ENCODE measurements around the gene CDC42SE2. TPM values are rescaled to one million over a fixed set of nuclear protein-coding genes. Genes with fewer than 3 reads are reported as not detected.

CDC42SE2 gene
- total and polyA plus RNA-seq, 2 experiments from 2014 or later, result 24.2 to 36.2 TPM

DNA sequence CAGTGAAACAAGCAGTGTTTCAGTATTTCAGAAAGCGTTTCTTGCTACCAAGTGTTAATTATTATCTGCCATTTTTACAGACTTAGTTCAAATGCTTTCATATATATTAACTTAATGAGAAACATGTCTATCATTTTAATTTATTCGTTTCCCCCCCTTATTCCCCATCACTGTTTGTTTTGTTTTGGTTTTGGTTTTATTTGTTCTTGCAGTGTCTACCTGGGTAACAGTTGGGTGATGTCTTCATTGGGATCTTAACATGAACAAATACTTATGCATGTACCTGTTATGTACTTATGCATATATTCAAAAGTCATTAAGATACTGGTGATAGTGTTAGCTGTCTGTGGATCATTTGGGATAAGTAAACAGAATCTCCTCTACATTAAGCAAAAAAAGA, 108.0 kb downstream of the CDC42SE2 start (continued):
- TF ChIP-seq, protein P1, sequence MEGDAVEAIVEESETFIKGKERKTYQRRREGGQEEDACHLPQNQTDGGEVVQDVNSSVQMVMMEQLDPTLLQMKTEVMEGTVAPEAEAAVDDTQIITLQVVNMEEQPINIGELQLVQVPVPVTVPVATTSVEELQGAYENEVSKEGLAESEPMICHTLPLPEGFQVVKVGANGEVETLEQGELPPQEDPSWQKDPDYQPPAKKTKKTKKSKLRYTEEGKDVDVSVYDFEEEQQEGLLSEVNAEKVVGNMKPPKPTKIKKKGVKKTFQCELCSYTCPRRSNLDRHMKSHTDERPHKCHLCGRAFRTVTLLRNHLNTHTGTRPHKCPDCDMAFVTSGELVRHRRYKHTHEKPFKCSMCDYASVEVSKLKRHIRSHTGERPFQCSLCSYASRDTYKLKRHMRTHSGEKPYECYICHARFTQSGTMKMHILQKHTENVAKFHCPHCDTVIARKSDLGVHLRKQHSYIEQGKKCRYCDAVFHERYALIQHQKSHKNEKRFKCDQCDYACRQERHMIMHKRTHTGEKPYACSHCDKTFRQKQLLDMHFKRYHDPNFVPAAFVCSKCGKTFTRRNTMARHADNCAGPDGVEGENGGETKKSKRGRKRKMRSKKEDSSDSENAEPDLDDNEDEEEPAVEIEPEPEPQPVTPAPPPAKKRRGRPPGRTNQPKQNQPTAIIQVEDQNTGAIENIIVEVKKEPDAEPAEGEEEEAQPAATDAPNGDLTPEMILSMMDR (conservative IDR thresholded peaks at IDR 0.05; ENCODE audit: low read depth in 2 of 2), result no peak
- TF ChIP-seq EZH2phosphoT487 (IDR thresholded peaks at IDR 0.05; ENCODE audit: unreplicated experiment), result no peak
- no peak for TF ChIP-seq JUNB (IDR thresholded peaks at IDR 0.05; ENCODE audit: unreplicated experiment)

DNA sequence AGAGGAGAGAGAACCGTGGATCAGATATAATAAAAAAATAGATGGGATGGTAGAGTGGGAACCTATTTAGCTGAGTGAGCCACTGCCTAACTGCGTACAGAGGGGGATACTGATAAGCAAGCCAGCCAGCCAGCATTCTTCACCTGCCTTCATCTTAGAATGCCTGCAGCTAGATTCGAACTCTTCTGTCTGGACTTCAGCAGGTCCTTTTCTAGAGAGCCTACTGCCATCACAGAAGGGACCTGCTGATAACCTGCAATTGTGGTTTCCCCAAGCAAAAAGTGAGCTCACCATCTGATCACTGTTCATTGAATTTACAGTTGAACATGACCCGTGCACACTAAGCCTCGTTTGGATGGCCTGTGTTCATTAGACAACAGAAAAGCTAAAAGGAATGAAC, 109.4 kb downstream of the CDC42SE2 start:
- Histone ChIP-seq H3K4me1 (ENCODE audit: insufficient read depth) (no peaks in the 10 kb centered on the region), H3K4me2 (no peak overlapping the region), H3K9me2 (ENCODE audit: insufficient read depth) (no peaks in the 10 kb centered on the region), H3K4me3 (no peak overlapping the region), H3K27ac (ENCODE audit: low read depth) (no peak overlapping the region), H3K79me2 (replicated peaks; ENCODE audit: insufficient read depth) (peaks cover 4% of the 10 kb centered on the region; the same call in 1 of the 2 replicates), H2AFZ (no peak overlapping the region), H4K20me1 (replicated peaks; ENCODE audit: insufficient read depth) (no peaks in the 10 kb centered on the region; the same call in 1 of the 2 replicates), H3K36me3 (ENCODE audit: insufficient read depth) (no peaks in the 10 kb centered on the region), H3K27me3 (ENCODE audit: insufficient read depth) (no peaks in the 10 kb centered on the region), H3F3A (replicated peaks; ENCODE audit: low read depth) (no peaks in the 10 kb centered on the region)
- Mint-ChIP-seq H3K4me1 (no peaks in the 10 kb centered on the region), H3K27me3 (ENCODE audit: insufficient read depth, low read depth, poor library complexity) (no peaks in the 10 kb centered on the region), H3K27ac (no peak overlapping the region), H3K36me3 (ENCODE audit: low read depth) (no peaks in the 10 kb centered on the region), H3K9me3 (no peaks in the 10 kb centered on the region), H3K4me3 (no peak overlapping the region)
- DNase-seq (ENCODE audit: low spot score), result no peak
- ATAC-seq, result no peak
- TF ChIP-seq JUNB (IDR thresholded peaks at IDR 0.05; ENCODE audit: unreplicated experiment), result no peak
- TF ChIP-seq, protein P2, sequence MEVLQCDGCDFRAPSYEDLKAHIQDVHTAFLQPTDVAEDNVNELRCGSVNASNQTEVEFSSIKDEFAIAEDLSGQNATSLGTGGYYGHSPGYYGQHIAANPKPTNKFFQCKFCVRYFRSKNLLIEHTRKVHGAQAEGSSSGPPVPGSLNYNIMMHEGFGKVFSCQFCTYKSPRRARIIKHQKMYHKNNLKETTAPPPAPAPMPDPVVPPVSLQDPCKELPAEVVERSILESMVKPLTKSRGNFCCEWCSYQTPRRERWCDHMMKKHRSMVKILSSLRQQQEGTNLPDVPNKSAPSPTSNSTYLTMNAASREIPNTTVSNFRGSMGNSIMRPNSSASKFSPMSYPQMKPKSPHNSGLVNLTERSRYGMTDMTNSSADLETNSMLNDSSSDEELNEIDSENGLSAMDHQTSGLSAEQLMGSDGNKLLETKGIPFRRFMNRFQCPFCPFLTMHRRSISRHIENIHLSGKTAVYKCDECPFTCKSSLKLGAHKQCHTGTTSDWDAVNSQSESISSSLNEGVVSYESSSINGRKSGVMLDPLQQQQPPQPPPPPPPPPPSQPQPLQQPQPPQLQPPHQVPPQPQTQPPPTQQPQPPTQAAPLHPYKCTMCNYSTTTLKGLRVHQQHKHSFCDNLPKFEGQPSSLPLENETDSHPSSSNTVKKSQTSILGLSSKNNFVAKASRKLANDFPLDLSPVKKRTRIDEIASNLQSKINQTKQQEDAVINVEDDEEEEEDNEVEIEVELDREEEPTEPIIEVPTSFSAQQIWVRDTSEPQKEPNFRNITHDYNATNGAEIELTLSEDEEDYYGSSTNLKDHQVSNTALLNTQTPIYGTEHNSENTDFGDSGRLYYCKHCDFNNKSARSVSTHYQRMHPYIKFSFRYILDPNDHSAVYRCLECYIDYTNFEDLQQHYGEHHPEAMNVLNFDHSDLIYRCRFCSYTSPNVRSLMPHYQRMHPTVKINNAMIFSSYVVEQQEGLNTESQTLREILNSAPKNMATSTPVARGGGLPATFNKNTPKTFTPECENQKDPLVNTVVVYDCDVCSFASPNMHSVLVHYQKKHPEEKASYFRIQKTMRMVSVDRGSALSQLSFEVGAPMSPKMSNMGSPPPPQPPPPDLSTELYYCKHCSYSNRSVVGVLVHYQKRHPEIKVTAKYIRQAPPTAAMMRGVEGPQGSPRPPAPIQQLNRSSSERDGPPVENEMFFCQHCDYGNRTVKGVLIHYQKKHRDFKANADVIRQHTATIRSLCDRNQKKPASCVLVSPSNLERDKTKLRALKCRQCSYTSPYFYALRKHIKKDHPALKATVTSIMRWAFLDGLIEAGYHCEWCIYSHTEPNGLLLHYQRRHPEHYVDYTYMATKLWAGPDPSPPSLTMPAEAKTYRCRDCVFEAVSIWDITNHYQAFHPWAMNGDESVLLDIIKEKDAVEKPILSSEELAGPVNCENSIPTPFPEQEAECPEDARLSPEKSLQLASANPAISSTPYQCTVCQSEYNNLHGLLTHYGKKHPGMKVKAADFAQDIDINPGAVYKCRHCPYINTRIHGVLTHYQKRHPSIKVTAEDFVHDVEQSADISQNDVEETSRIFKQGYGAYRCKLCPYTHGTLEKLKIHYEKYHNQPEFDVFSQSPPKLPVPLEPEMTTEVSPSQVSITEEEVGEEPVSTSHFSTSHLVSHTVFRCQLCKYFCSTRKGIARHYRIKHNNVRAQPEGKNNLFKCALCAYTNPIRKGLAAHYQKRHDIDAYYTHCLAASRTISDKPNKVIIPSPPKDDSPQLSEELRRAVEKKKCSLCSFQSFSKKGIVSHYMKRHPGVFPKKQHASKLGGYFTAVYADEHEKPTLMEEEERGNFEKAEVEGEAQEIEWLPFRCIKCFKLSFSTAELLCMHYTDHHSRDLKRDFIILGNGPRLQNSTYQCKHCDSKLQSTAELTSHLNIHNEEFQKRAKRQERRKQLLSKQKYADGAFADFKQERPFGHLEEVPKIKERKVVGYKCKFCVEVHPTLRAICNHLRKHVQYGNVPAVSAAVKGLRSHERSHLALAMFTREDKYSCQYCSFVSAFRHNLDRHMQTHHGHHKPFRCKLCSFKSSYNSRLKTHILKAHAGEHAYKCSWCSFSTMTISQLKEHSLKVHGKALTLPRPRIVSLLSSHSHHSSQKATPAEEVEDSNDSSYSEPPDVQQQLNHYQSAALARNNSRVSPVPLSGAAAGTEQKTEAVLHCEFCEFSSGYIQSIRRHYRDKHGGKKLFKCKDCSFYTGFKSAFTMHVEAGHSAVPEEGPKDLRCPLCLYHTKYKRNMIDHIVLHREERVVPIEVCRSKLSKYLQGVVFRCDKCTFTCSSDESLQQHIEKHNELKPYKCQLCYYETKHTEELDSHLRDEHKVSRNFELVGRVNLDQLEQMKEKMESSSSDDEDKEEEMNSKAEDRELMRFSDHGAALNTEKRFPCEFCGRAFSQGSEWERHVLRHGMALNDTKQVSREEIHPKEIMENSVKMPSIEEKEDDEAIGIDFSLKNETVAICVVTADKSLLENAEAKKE (CRISPR knock-in tag; IDR thresholded peaks at IDR 0.05), result no peak
- no peak for TF ChIP-seq EZH2phosphoT487 (IDR thresholded peaks at IDR 0.05; ENCODE audit: unreplicated experiment)
- no peak for TF ChIP-seq STAT1 (IDR thresholded peaks at IDR 0.05; ENCODE audit: unreplicated experiment)
- TF ChIP-seq CREB1 (CRISPR knock-in tag; IDR thresholded peaks at IDR 0.05; ENCODE audit: low read depth), result no peak
- TF ChIP-seq, protein P3, sequence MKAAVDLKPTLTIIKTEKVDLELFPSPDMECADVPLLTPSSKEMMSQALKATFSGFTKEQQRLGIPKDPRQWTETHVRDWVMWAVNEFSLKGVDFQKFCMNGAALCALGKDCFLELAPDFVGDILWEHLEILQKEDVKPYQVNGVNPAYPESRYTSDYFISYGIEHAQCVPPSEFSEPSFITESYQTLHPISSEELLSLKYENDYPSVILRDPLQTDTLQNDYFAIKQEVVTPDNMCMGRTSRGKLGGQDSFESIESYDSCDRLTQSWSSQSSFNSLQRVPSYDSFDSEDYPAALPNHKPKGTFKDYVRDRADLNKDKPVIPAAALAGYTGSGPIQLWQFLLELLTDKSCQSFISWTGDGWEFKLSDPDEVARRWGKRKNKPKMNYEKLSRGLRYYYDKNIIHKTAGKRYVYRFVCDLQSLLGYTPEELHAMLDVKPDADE (IDR thresholded peaks at IDR 0.05), result no peak
- TF ChIP-seq, protein P1 (conservative IDR thresholded peaks at IDR 0.05; ENCODE audit: low read depth in 2 of 2), result no peak
- TF ChIP-seq, protein P4, sequence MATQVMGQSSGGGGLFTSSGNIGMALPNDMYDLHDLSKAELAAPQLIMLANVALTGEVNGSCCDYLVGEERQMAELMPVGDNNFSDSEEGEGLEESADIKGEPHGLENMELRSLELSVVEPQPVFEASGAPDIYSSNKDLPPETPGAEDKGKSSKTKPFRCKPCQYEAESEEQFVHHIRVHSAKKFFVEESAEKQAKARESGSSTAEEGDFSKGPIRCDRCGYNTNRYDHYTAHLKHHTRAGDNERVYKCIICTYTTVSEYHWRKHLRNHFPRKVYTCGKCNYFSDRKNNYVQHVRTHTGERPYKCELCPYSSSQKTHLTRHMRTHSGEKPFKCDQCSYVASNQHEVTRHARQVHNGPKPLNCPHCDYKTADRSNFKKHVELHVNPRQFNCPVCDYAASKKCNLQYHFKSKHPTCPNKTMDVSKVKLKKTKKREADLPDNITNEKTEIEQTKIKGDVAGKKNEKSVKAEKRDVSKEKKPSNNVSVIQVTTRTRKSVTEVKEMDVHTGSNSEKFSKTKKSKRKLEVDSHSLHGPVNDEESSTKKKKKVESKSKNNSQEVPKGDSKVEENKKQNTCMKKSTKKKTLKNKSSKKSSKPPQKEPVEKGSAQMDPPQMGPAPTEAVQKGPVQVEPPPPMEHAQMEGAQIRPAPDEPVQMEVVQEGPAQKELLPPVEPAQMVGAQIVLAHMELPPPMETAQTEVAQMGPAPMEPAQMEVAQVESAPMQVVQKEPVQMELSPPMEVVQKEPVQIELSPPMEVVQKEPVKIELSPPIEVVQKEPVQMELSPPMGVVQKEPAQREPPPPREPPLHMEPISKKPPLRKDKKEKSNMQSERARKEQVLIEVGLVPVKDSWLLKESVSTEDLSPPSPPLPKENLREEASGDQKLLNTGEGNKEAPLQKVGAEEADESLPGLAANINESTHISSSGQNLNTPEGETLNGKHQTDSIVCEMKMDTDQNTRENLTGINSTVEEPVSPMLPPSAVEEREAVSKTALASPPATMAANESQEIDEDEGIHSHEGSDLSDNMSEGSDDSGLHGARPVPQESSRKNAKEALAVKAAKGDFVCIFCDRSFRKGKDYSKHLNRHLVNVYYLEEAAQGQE (IDR thresholded peaks at IDR 0.05; ENCODE audit: unreplicated experiment), result no peak
- no peak for TF ChIP-seq EZH2 (IDR thresholded peaks at IDR 0.05; ENCODE audit: low read depth, unreplicated experiment)
- TF ChIP-seq POLR2AphosphoS5 (IDR thresholded peaks at IDR 0.05; ENCODE audit: low read depth), result no peak
